Brain microvascular endothelial cell (primary cell): Measurements from ENCODE around the gene TRIM29.

Experiments used
- DNase-seq: peaks from one replicate; pipeline ENCODE4 v3.0.0-alpha.2; 2020
- H3K27ac ChIP-seq: fragments of 250-450 bp; sonication (Bioruptor Pico); 2 replicates; pipeline ENCODE4 v1.5.1; 2020; ENCODE audit warnings: mild to moderate bottlenecking, moderate library complexity
- H3K27me3 ChIP-seq: fragments of 250-450 bp; sonication (Bioruptor Pico); replicated peaks from 2 replicates; pipeline ENCODE4 v1.5.1; 2020; ENCODE audit warnings: mild to moderate bottlenecking
- H3K36me3 ChIP-seq: fragments of 250-450 bp; sonication (Bioruptor Pico); replicated peaks from 2 replicates; pipeline ENCODE4 v1.5.1; 2020; ENCODE audit warnings: mild to moderate bottlenecking
- H3K4me3 ChIP-seq: 2 replicates; pipeline ENCODE4 v1.5.1; 2011; ENCODE audit warnings: low read depth, mild to moderate bottlenecking, control low read depth, low read length, moderate library complexity
- in situ Hi-C: cut with HindIII; loops from 2 replicates; pipeline ENCODE4 v1.10.0; 2017; ENCODE audit warnings: low sequenced_read_pairs, low pct_ligation_motif_present
- TF ChIP-seq, protein P1 (sequence below): IDR thresholded peaks from 2 replicates; pipeline ENCODE4 v1.5.1; 2011; ENCODE audit warnings: low read depth, mild to moderate bottlenecking, moderate library complexity, low read length, control low read depth, inconsistent platforms; ENCODE audit errors: missing control alignments

TRIM29 gene

DNA sequence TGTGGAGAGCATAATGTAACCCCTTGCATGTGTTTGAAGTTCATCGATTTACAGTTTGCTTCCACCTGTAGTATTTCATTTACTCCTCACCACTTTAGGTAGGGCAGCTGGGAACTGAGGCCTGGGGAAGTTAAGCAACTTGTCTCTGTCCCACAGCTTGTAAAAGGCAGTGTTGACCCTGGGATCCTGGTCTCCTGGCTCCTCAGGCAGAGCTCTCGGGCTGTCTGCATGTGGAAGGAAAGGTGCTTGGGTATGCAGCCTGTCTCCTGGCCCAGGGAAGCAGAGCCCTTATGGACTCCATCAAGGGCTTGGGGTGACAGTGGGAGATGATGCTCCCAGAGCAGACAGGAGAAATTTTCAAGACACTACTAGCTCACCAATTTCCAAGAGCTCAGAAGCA lies 49.9 kb downstream of the TRIM29 start:
- in situ Hi-C loops = no loop called here
- no peak for DNase-seq
- TF ChIP-seq, protein P1, sequence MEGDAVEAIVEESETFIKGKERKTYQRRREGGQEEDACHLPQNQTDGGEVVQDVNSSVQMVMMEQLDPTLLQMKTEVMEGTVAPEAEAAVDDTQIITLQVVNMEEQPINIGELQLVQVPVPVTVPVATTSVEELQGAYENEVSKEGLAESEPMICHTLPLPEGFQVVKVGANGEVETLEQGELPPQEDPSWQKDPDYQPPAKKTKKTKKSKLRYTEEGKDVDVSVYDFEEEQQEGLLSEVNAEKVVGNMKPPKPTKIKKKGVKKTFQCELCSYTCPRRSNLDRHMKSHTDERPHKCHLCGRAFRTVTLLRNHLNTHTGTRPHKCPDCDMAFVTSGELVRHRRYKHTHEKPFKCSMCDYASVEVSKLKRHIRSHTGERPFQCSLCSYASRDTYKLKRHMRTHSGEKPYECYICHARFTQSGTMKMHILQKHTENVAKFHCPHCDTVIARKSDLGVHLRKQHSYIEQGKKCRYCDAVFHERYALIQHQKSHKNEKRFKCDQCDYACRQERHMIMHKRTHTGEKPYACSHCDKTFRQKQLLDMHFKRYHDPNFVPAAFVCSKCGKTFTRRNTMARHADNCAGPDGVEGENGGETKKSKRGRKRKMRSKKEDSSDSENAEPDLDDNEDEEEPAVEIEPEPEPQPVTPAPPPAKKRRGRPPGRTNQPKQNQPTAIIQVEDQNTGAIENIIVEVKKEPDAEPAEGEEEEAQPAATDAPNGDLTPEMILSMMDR = no peak
- Histone ChIP-seq H3K36me3 (no peaks in the 10 kb centered on the region), H3K27me3 (no peaks in the 10 kb centered on the region), H3K27ac (no peak overlapping the region), H3K4me3 (no peak overlapping the region)

DNA sequence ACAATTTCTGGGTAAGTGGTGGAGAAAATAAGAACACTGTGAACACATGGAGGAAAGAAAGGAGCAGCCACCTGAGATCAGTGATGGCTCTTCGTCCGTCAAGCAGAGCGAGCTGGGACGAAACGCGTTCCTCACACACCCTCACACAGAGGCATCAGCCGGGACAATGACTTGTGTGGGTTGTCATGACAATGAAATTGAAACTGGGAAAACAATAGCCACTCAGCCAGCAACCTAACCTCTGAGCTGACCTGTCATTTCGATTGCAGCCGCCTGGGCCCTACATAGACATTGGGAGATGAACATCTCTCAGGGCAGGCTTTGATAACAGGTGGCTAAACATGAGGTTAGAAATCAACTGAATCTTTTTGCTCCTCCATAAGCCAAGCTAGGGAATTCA lies 51.3 kb downstream of the TRIM29 start:
- no peaks in the 10 kb centered on the region for H3K36me3 ChIP-seq
- no peak overlapping the region for H3K27ac ChIP-seq
- in situ Hi-C loops = no loop called here
- no peak for DNase-seq
- H3K4me3 ChIP-seq = no peak overlapping the region
- H3K27me3 ChIP-seq = no peaks in the 10 kb centered on the region
- TF ChIP-seq, protein P1 = no peak

DNA sequence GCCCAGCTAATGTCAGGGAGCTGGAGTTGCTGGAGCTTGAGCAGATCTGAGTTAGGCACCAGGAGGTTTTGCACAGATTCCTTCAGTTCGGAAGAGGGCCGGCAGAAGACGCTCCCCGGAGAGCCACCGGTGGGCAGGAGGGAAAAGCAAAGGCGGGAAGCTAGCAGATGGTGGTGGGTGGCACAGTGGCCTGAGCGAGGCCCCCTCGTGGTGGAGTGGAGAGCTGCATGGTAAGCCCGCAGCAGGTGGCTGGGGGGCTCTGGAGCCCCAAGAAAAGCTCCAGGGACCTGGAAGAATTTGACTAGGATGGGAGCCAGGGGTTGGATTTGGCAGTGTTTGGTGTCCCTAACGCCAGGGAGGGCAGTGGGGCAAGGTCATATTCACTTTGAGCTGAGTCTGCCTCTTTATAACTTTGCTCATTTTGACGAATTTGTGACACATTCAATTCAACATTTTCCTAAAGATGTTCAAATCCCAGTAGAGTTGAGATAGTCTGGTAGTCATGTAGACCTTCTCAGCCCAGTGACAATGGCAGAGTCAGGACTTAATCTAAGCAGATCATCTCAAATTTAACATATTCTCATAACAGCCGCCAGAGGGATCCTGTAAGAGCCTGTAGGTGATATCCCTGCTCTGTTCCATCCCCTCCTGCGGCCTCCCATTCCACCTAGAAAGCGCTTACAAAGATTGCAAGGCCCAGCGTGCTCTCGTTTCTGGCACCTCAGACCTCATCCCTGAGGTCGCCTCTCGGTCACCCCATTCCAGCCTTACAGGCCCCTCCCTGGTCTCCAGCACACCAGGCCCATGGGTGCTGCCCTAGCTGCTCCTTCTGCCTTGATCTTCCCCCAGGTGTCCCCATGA lies 57.9 kb downstream of the TRIM29 start:
- in situ Hi-C loops = no loop called here
- no peaks in the 10 kb centered on the region for H3K36me3 ChIP-seq
- H3K27ac ChIP-seq = no peak overlapping the region
- H3K4me3 ChIP-seq = no peak overlapping the region
- TF ChIP-seq, protein P1 = peak; percentile 58
- DNase-seq = no peak
- no peaks in the 10 kb centered on the region for H3K27me3 ChIP-seq

DNA sequence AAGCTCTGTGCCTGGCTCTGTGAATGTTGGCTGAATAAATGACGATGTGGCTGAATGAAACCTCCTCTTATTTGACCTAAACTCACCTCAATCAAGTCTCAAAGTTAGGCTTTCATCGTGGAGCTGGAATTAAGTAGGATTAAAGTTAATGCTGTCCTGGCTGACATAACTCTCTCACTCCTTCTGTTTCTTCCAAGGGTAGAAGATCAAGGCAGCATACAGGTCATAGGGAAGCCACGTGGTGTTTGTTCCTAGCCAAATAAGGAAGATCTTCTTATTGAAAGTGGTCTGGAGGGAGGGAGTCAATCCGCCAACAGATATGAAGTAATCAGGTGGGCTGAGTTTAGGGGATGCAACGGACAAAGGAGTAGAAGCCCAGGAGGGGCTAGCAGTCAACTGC lies 59.5 kb downstream of the TRIM29 start:
- in situ Hi-C loops = no loop called here
- H3K27ac ChIP-seq = no peak overlapping the region
- no peaks in the 10 kb centered on the region for H3K27me3 ChIP-seq
- TF ChIP-seq, protein P1 = no peak
- no peak for DNase-seq
- no peaks in the 10 kb centered on the region for H3K36me3 ChIP-seq
- H3K4me3 ChIP-seq = no peak overlapping the region

DNA sequence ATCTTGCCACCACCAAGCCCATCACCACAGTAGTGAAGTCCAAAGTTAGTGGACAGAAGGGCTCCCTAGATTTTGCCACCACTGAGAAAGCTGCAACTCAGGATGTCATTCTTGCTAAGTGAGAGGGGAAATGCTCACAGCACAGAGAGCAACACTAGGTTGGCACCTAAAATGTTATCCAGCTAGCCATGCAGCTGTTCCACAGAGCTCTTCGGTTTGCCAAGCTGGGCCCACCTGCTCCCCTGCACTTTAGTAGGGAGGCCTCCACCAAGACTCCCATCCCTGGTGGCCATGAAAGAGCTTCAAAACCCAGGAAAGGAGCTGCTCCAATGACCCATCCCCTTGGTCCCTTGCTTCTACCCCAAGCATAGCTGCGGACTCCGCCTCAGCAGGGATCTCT lies 63.8 kb downstream of the TRIM29 start:
- Histone ChIP-seq H3K36me3 (no peaks in the 10 kb centered on the region), H3K27me3 (no peaks in the 10 kb centered on the region), H3K4me3 (no peak overlapping the region), H3K27ac (no peak overlapping the region)
- DNase-seq = no peak
- in situ Hi-C loops = no loop called here
- TF ChIP-seq, protein P1 = no peak

DNA sequence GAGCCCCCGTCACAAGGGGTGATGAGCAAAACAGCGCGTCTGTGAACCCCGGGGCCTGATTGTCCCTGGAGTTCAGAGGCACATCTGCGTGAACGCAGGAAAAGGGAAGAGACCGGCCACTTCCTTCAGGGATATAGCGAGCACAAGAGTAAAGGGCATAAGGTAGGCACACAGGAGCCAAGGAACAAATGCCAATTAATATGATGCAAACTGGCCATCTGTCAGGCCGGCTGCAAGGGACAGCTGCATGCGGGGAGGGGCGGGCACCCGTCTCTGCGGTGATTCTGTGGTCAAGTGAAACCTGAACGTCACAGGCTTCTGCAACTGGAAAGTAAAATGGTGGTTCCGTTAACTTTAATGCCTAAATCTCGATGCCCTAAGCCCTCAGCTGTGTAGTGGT lies 64.7 kb downstream of the TRIM29 start:
- no peaks in the 10 kb centered on the region for H3K36me3 ChIP-seq
- no peak for DNase-seq
- TF ChIP-seq, protein P1 = no peak
- no peak overlapping the region for H3K27ac ChIP-seq
- no peaks in the 10 kb centered on the region for H3K27me3 ChIP-seq
- H3K4me3 ChIP-seq = no peak overlapping the region
- in situ Hi-C loops = no loop called here
